GM23338 (cell line): ENCODE data around the gene CTNNA2. TPM values are rescaled to one million over a fixed set of nuclear protein-coding genes. Genes with fewer than 3 reads are reported as not detected.
A peak's percentile ranks its signal among the peaks of the same experiment; 100 is the strongest.

Source experiments
- ATAC-seq: fragments of 200-7000 bp; cut with Tn5 transposase; 3 replicates; pipeline ENCODE4 v1.9.1; 2020
- DNase-seq: peaks from one replicate; pipeline ENCODE4 v3.0.0-alpha.2; 2015; ENCODE audit warnings: low spot score
- H2AFZ ChIP-seq: fragments of 200-600 bp; sonication (generic); 2 replicates; pipeline ENCODE4 v1.8.0; 2016; ENCODE audit warnings: antibody characterized with exemption, mild to moderate bottlenecking, moderate library complexity
- H3F3A ChIP-seq: fragments of 200-600 bp; sonication (generic); replicated peaks from 2 replicates; pipeline ENCODE4 v1.8.0; 2017; ENCODE audit warnings: antibody characterized with exemption, mixed run types, low read depth
- H3K27ac ChIP-seq: fragments of 200-600 bp; sonication (generic); 2 replicates; pipeline ENCODE4 v1.6.1; 2016; ENCODE audit warnings: low read depth
- H3K27me3 ChIP-seq: fragments of 200-600 bp; sonication (generic); 2 replicates; pipeline ENCODE4 v1.8.0; 2016; ENCODE audit warnings: mild to moderate bottlenecking, mixed run types, moderate library complexity; ENCODE audit not compliant: insufficient read depth
- H3K36me3 ChIP-seq: fragments of 200-600 bp; sonication (generic); 2 replicates; pipeline ENCODE4 v1.8.0; 2016; ENCODE audit warnings: mild to moderate bottlenecking; ENCODE audit not compliant: insufficient read depth
- H3K4me1 ChIP-seq: fragments of 200-600 bp; sonication (generic); 2 replicates; pipeline ENCODE4 v1.8.0; 2016; ENCODE audit warnings: mild to moderate bottlenecking, moderate library complexity; ENCODE audit not compliant: insufficient read depth
- H3K4me2 ChIP-seq: fragments of 200-600 bp; sonication (generic); 2 replicates; pipeline ENCODE4 v1.7.1; 2017; ENCODE audit warnings: mixed run types
- H3K4me3 ChIP-seq: fragments of 200-600 bp; sonication (generic); 2 replicates; pipeline ENCODE4 v1.6.1; 2016; ENCODE audit warnings: mixed run types
- H3K79me2 ChIP-seq: fragments of 200-600 bp; sonication (generic); replicated peaks from 2 replicates; pipeline ENCODE4 v1.8.0; 2017; ENCODE audit warnings: mild to moderate bottlenecking; ENCODE audit not compliant: insufficient read depth
- H3K9me2 ChIP-seq: fragments of 200-600 bp; sonication (generic); 2 replicates; pipeline ENCODE4 v1.8.0; 2017; ENCODE audit not compliant: insufficient read depth
- H4K20me1 ChIP-seq: fragments of 200-600 bp; sonication (generic); replicated peaks from 2 replicates; pipeline ENCODE4 v1.8.0; 2017; ENCODE audit warnings: mild to moderate bottlenecking; ENCODE audit not compliant: insufficient read depth
- H3K27ac Mint-ChIP-seq: 2 replicates; pipeline ENCODE4 v1.8.0; 2020; ENCODE audit warnings: inconsistent platforms, mild to moderate bottlenecking, moderate library complexity, mixed read lengths
- H3K27me3 Mint-ChIP-seq: 3 replicates; pipeline ENCODE4 v1.8.0; 2022; ENCODE audit warnings: low read depth, mild to moderate bottlenecking, moderate library complexity, mixed read lengths, inconsistent platforms; ENCODE audit not compliant: insufficient read depth, poor library complexity
- H3K36me3 Mint-ChIP-seq: 3 replicates; pipeline ENCODE4 v1.8.0; 2021; ENCODE audit warnings: low read depth, mild to moderate bottlenecking, inconsistent platforms, moderate library complexity, mixed read lengths
- H3K4me1 Mint-ChIP-seq: 3 replicates; pipeline ENCODE4 v1.8.0; 2020; ENCODE audit warnings: mild to moderate bottlenecking, inconsistent platforms, mixed read lengths
- H3K4me3 Mint-ChIP-seq: 3 replicates; pipeline ENCODE4 v1.8.0; 2021; ENCODE audit warnings: moderate library complexity, mild to moderate bottlenecking, inconsistent platforms, mixed read lengths
- H3K9me3 Mint-ChIP-seq: 3 replicates; pipeline ENCODE4 v1.8.0; 2020; ENCODE audit warnings: moderate library complexity, mild to moderate bottlenecking, inconsistent platforms, mixed read lengths
- CREB1 ChIP-seq: fragments of 250-450 bp; sonication (Bioruptor Pico); IDR thresholded peaks from 2 replicates; pipeline ENCODE4 v1.5.0; 2020; ENCODE audit warnings: low read depth, mild to moderate bottlenecking, moderate library complexity
- CTCF ChIP-seq, 2 experiments: fragments of 200-600 bp in 1 of 2; sonication (generic) in 1 of 2; conservative IDR thresholded peaks; 2 replicates each; pipeline versions ENCODE4 v1.5.1 to v1.6.1; 2016 to 2017; ENCODE audit warnings: antibody characterized with exemption in 2 of 2, low read depth in 2 of 2, mild to moderate bottlenecking in 2 of 2, moderate library complexity in 1 of 2
- ETS1 ChIP-seq: IDR thresholded peaks from 2 replicates; pipeline ENCODE4 v1.6.1; 2016; ENCODE audit warnings: antibody characterized with exemption
- EZH2 ChIP-seq: fragments of 200-600 bp; sonication (generic); IDR thresholded peaks from one replicate; pipeline ENCODE4 v1.8.0; 2017; ENCODE audit warnings: antibody characterized with exemption, mild to moderate bottlenecking, low read depth; ENCODE audit not compliant: unreplicated experiment
- EZH2phosphoT487 ChIP-seq: fragments of 200-600 bp; sonication (generic); IDR thresholded peaks from one replicate; pipeline ENCODE4 v1.8.1; 2018; ENCODE audit warnings: antibody characterized with exemption; ENCODE audit not compliant: unreplicated experiment
- JUNB ChIP-seq: IDR thresholded peaks from one replicate; pipeline ENCODE4 v1.6.1; 2016; ENCODE audit warnings: antibody characterized with exemption; ENCODE audit not compliant: unreplicated experiment
- NANOG ChIP-seq: IDR thresholded peaks from 2 replicates; pipeline ENCODE4 v1.6.1; 2016; ENCODE audit warnings: antibody characterized with exemption, borderline replicate concordance
- POLR2AphosphoS5 ChIP-seq: IDR thresholded peaks from 2 replicates; pipeline ENCODE4 v1.6.1; 2016; ENCODE audit warnings: antibody characterized with exemption, low read depth
- REST ChIP-seq: IDR thresholded peaks from one replicate; pipeline ENCODE4 v1.6.1; 2018; ENCODE audit warnings: antibody characterized with exemption; ENCODE audit not compliant: unreplicated experiment
- STAT1 ChIP-seq: IDR thresholded peaks from one replicate; pipeline ENCODE4 v1.6.1; 2016; ENCODE audit warnings: antibody characterized with exemption; ENCODE audit not compliant: unreplicated experiment
- ZNF114 ChIP-seq: fragments of 250-450 bp; sonication (Bioruptor Pico); IDR thresholded peaks from 2 replicates; pipeline ENCODE4 v1.5.0; 2020; ENCODE audit warnings: mild to moderate bottlenecking, moderate library complexity
- ZNF331 ChIP-seq: fragments of 250-450 bp; sonication (Bioruptor Pico); IDR thresholded peaks from 2 replicates; pipeline ENCODE4 v1.5.0; 2020; ENCODE audit warnings: low read depth, mild to moderate bottlenecking, moderate library complexity
- ZNF462 ChIP-seq: fragments of 250-450 bp; sonication (Bioruptor Pico); IDR thresholded peaks from 2 replicates; pipeline ENCODE4 v1.5.0; 2020; ENCODE audit warnings: mild to moderate bottlenecking, moderate library complexity
- polyA plus RNA-seq: library from polyadenylated mRNA; unstranded; fragments of >200 nt; fragmentation: Nextera tagmentation; extraction: Ambion mirVana; gene quantifications from 2 replicates; pipeline ENCODE4 v1.2.1, GENCODE V29; 2016
- total RNA-seq: library from RNA; depleted of rRNA; stranded (reverse); fragments of >200 nt; shearing (Covaris generic); gene quantifications from 2 replicates; pipeline ENCODE4 v1.2.3, GENCODE V29; 2014

Gene CTNNA2
- total and polyA plus RNA-seq, 2 experiments from 2014 or later, result 6.4 to 15.6 TPM

- no peak for TF ChIP-seq POLR2AphosphoS5
- no peak for TF ChIP-seq CREB1 (CRISPR knock-in tag)
Observed at GRCh38 chr2:79833235-79833878, 320.5 kb downstream of the CTNNA2 start (continued).

GRCh38 chr2:79835911-79836310 lies 323.1 kb downstream of the CTNNA2 start:
- Histone ChIP-seq H3K9me2 (no peaks in the 10 kb centered on the region), H3K27me3 (no peaks in the 10 kb centered on the region), H3K4me2 (no peak overlapping the region), H3K4me3 (no peak overlapping the region), H2AFZ (no peak overlapping the region), H3F3A (no peaks in the 10 kb centered on the region), H3K79me2 (no peaks in the 10 kb centered on the region), H4K20me1 (no peaks in the 10 kb centered on the region), H3K36me3 (no peaks in the 10 kb centered on the region), H3K4me1 (peaks cover 37% of the 10 kb centered on the region), H3K27ac (no peak overlapping the region)
- Mint-ChIP-seq H3K36me3 (no peaks in the 10 kb centered on the region; the same call in 2 of the 3 replicates), H3K27me3 (no peaks in the 10 kb centered on the region), H3K9me3 (no peaks in the 10 kb centered on the region; the same call in 2 of the 3 replicates), H3K27ac (peak overlapping the region; percentile 87), H3K4me1 (peaks cover 41% of the 10 kb centered on the region), H3K4me3 (no peak overlapping the region)
- TF ChIP-seq ZNF331 (no peak), ZNF114 (CRISPR knock-in tag) (no peak), EZH2phosphoT487 (no peak), JUNB (no peak), ETS1 (no peak), EZH2 (no peak), CREB1 (CRISPR knock-in tag) (no peak), STAT1 (no peak), CTCF (conservative IDR thresholded peaks at IDR 0.05; ENCODE audit: low read depth in 2 of 2) (no peak), POLR2AphosphoS5 (no peak), REST (no peak), ZNF462 (CRISPR knock-in tag) (no peak), NANOG (no peak)
- no peak for DNase-seq
- ATAC-seq, result no peak
